Panc1 (cell line): ENCODE results near the gene RPS6KA4. TPM values are rescaled to one million over a fixed set of nuclear protein-coding genes. Genes with fewer than 3 reads are reported as not detected.
A peak's percentile ranks its signal among the peaks of the same experiment; 100 is the strongest.

ENCODE experiments used
- ATAC-seq: fragments of 200-7000 bp; cut with Tn5 transposase; 2 replicates; pipeline ENCODE4 v1.9.1; 2020; ENCODE audit warnings: mild to moderate bottlenecking, moderate library complexity
- BruUV-seq: library from RNA; stranded (reverse); fragments of 400-500 nt; replicated peaks from 2 replicates; lab custom pipeline; 2021; lab: Mats Ljungman, UMichigan
- CTCF ChIA-PET: fragments of 300-600 bp; sonication (Branson Sonifier 250); formaldehyde crosslinking; loops from one replicate; lab custom pipeline; 2022; ENCODE audit warnings: antibody characterized with exemption; lab: Charles Lee
- POLR2A ChIA-PET: fragments of 300-600 bp; sonication (Branson Sonifier 250); formaldehyde crosslinking; loops from one replicate; lab custom pipeline; 2022; ENCODE audit warnings: antibody characterized with exemption; lab: Charles Lee
- DNase-seq: peaks from one replicate; pipeline ENCODE4 v3.0.0-alpha.2; 2010; ENCODE audit warnings: low read depth, low spot score
- H3K27ac ChIP-seq: 2 replicates; pipeline ENCODE4 v1.5.1; 2011; ENCODE audit warnings: mild to moderate bottlenecking, low read length, inconsistent platforms
- H3K27me3 ChIP-seq: fragments of 200-500 bp; sonication (Bioruptor generic); 2 replicates; pipeline ENCODE4 v1.6.0; 2014; ENCODE audit warnings: low read length, inconsistent platforms; ENCODE audit not compliant: control insufficient read depth, insufficient read depth
- H3K36me3 ChIP-seq: fragments of 200-500 bp; sonication (Bioruptor generic); 2 replicates; pipeline ENCODE4 v1.5.1; 2014; ENCODE audit warnings: inconsistent platforms, mild to moderate bottlenecking, low read length, moderate library complexity; ENCODE audit not compliant: control insufficient read depth, insufficient read depth
- H3K4me1 ChIP-seq: 2 replicates; pipeline ENCODE4 v1.5.1; 2011; ENCODE audit warnings: inconsistent platforms, mild to moderate bottlenecking, low read length, moderate library complexity; ENCODE audit not compliant: control insufficient read depth, insufficient read depth
- H3K4me3 ChIP-seq, 2 experiments: 2 replicates each; pipeline ENCODE4 v1.5.1; 2011 to 2012; ENCODE audit warnings: low read depth in 2 of 2, low read length in 2 of 2, mild to moderate bottlenecking in 2 of 2, inconsistent platforms in 1 of 2, moderate library complexity in 1 of 2
- H3K9me3 ChIP-seq: fragments of 200-500 bp; sonication (Bioruptor generic); 2 replicates; pipeline ENCODE4 v1.5.1; 2014; ENCODE audit warnings: low read depth, mild to moderate bottlenecking, inconsistent platforms, low read length, moderate library complexity; ENCODE audit not compliant: control insufficient read depth, insufficient read depth
- CTCF ChIP-seq: fragments of 450-650 bp; IDR thresholded peaks from 2 replicates; pipeline ENCODE4 v1.5.1; 2017; ENCODE audit warnings: mild to moderate bottlenecking
- POLR2AphosphoS5 ChIP-seq: IDR thresholded peaks from 2 replicates; pipeline ENCODE4 v1.6.1; 2012; ENCODE audit warnings: mild to moderate bottlenecking, low read depth, low read length, moderate library complexity
- SIN3A ChIP-seq: IDR thresholded peaks from 2 replicates; pipeline ENCODE4 v1.6.1; 2012; ENCODE audit warnings: low read depth, mild to moderate bottlenecking, low read length, moderate library complexity, borderline replicate concordance; ENCODE audit not compliant: insufficient read depth
- TCF7L2 ChIP-seq: IDR thresholded peaks from 2 replicates; pipeline ENCODE4 v1.6.1; 2011; ENCODE audit warnings: mild to moderate bottlenecking, low read depth, low read length, inconsistent platforms
- in situ Hi-C: cut with HindIII; loops from 2 replicates; pipeline ENCODE4 v1.10.0; 2016; ENCODE audit warnings: low sequenced_read_pairs, low pct_unique_long_range_greater_than_20kb
- intact Hi-C: fragments of 100-400 bp; cut with micrococcal nuclease; formaldehyde crosslinking; loops from one replicate; pipeline ENCODE4 v1.10.0; 2022; ENCODE audit not compliant: unreplicated experiment
- total RNA-seq: library from RNA; stranded (reverse); gene quantifications from one replicate; pipeline ENCODE4 v1.2.1, GENCODE V29; 2021; ENCODE audit not compliant: unreplicated experiment
- TF ChIP-seq, protein P1 (sequence below), 2 experiments: IDR thresholded peaks; 2 replicates each; pipeline ENCODE4 v1.6.1; 2011 to 2012; ENCODE audit warnings: low read depth in 2 of 2, control low read depth in 1 of 2, low read length in 1 of 2, mild to moderate bottlenecking in 1 of 2, moderate library complexity in 1 of 2; ENCODE audit not compliant: insufficient read depth in 1 of 2

The RPS6KA4 gene
- total RNA-seq, 1 experiment from 2014 or later, result 74.0 TPM

DNA sequence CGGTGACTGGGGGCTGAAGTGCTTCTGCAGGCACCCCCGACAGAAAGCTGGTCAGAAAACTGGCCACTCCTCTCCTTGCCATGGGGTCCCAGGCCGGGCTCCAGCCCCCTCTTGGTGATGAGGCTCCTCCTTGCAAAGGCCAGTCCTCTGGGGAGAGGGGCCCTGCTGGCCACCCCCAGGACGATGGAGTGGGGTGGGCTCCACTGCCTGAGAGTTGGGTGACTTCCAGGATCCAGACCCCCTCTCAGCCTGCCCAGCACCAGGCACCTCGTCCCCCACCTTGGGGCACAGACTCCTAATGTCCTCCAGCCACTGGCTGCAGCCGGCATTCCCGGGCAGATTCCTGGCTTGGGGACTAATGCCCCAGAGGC is 441 bp upstream of the RPS6KA4 start:
- H3K36me3 ChIP-seq, result peaks cover 4% of the 10 kb centered on the region; the same call in 1 of the 2 replicates
- H3K27me3 ChIP-seq, result no peaks in the 10 kb centered on the region
- ATAC-seq (peak; percentile 24), DNase-seq (no peak)
- ChIA-PET CTCF (interaction anchor here (0.6 to 0.9 kb wide), 2 partner anchors 13 to 41 kb away, joined by 3 to 4 read pairs; partner anchors contain the start of genes PRDX5 and TRMT112), POLR2A (interaction anchor here (0.7 kb wide), 1 partner anchor 41 kb away, joined by 3 read pairs; no protein-coding TSS in a partner anchor)
- intact Hi-C loops, result loop anchor here (5.0 kb wide), 1 partner anchor 294 kb away; no protein-coding TSS in a partner anchor
- H3K4me1 ChIP-seq, result peaks cover 52% of the 10 kb centered on the region
- H3K4me3 ChIP-seq, result peak overlapping the region; percentile 76 to 86
- peak overlapping the region; percentile 85 for H3K27ac ChIP-seq
- TF ChIP-seq TCF7L2 (no peak), CTCF (no peak), SIN3A (no peak), POLR2AphosphoS5 (no peak)
- TF ChIP-seq, protein P1, sequence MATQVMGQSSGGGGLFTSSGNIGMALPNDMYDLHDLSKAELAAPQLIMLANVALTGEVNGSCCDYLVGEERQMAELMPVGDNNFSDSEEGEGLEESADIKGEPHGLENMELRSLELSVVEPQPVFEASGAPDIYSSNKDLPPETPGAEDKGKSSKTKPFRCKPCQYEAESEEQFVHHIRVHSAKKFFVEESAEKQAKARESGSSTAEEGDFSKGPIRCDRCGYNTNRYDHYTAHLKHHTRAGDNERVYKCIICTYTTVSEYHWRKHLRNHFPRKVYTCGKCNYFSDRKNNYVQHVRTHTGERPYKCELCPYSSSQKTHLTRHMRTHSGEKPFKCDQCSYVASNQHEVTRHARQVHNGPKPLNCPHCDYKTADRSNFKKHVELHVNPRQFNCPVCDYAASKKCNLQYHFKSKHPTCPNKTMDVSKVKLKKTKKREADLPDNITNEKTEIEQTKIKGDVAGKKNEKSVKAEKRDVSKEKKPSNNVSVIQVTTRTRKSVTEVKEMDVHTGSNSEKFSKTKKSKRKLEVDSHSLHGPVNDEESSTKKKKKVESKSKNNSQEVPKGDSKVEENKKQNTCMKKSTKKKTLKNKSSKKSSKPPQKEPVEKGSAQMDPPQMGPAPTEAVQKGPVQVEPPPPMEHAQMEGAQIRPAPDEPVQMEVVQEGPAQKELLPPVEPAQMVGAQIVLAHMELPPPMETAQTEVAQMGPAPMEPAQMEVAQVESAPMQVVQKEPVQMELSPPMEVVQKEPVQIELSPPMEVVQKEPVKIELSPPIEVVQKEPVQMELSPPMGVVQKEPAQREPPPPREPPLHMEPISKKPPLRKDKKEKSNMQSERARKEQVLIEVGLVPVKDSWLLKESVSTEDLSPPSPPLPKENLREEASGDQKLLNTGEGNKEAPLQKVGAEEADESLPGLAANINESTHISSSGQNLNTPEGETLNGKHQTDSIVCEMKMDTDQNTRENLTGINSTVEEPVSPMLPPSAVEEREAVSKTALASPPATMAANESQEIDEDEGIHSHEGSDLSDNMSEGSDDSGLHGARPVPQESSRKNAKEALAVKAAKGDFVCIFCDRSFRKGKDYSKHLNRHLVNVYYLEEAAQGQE (IDR thresholded peaks at IDR 0.05; ENCODE audit: insufficient read depth in 1 of 2, low read depth in 2 of 2, low read length in 1 of 2), result no peak
- in situ Hi-C loops, result no loop called here
- no TSS peak for BruUV-seq
- H3K9me3 ChIP-seq, result no peaks in the 10 kb centered on the region

DNA sequence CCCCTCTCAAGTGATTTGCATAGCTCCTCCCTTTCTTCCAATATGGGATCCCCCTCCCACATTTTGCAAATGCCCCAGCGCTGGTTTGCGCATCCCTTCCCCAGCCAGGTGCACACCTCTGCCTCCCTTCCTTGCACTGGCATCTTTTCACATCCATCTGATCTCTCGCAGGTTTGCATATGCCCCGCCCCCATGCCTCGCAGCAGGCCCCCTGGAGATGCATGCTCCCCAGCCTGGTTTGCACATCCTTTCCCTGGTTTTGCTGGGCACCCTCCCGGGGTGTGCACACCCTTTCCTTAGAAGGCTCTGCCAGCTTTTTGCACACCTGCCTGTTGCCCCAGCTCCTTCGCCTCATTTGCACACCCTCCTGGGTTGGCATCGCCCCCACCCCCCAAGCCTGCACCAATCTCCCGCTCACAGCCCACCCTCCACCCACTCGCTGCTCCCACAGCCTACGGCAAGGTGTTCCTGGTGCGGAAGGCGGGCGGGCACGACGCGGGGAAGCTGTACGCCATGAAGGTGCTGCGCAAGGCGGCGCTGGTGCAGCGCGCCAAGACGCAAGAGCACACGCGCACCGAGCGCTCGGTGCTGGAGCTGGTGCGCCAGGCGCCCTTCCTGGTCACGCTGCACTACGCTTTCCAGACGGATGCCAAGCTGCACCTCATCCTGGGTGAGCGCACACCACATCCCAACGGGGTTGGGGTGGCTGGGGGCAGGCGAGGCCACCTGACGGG is 917 bp downstream of the RPS6KA4 start:
- Histone ChIP-seq H3K9me3 (no peaks in the 10 kb centered on the region), H3K4me1 (peaks cover 43% of the 10 kb centered on the region), H3K27me3 (no peaks in the 10 kb centered on the region), H3K4me3 (peak overlapping the region; percentile 76 to 86), H3K36me3 (peaks cover 4% of the 10 kb centered on the region; the same call in 1 of the 2 replicates), H3K27ac (peak overlapping the region; percentile 88)
- ChIA-PET CTCF (interaction anchor here (0.9 kb wide), 1 partner anchor 18 kb away, joined by 3 read pairs; no protein-coding TSS in a partner anchor), POLR2A (interaction anchor here (0.5 to 0.6 kb wide), 2 partner anchors 14 to 77 kb away, joined by 3 read pairs; no protein-coding TSS in a partner anchor)
- in situ Hi-C loops (no loop called here), intact Hi-C loops (loop anchor here (5.0 kb wide), 1 partner anchor 292 kb away; no protein-coding TSS in a partner anchor)
- no TSS peak for BruUV-seq
- DNase-seq, result no peak
- TF ChIP-seq POLR2AphosphoS5, result no peak
- TF ChIP-seq CTCF, result no peak
- TF ChIP-seq, protein P1 (IDR thresholded peaks at IDR 0.05; ENCODE audit: insufficient read depth in 1 of 2, low read depth in 2 of 2, low read length in 1 of 2), result no peak
- no peak; the same call in 1 of the 2 replicates for TF ChIP-seq SIN3A
- no peak for TF ChIP-seq TCF7L2
- no peak for ATAC-seq
